Measurements from ENCODE around the gene OSCAR.

OSCAR gene

DNA sequence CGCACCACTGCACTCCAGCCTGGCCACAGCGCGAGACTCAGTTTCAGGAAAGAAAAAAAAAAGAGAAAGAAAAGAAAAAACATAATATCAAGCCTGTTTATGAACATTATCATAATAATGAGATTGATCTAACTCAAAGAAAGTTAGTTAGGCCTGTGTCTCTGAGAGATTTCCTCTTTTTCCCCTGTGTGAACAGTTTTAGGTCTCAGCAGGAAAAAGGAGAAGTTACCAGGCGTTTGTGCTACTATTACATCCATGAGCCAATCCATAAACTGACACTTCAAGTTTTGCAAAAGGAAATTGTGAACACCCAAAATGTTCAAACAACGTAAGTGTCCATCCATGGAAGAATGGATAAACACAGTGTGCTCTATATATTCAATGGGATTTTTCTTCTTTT, 23.3 kb downstream of the OSCAR start:
- TF ChIP-seq, protein P1, sequence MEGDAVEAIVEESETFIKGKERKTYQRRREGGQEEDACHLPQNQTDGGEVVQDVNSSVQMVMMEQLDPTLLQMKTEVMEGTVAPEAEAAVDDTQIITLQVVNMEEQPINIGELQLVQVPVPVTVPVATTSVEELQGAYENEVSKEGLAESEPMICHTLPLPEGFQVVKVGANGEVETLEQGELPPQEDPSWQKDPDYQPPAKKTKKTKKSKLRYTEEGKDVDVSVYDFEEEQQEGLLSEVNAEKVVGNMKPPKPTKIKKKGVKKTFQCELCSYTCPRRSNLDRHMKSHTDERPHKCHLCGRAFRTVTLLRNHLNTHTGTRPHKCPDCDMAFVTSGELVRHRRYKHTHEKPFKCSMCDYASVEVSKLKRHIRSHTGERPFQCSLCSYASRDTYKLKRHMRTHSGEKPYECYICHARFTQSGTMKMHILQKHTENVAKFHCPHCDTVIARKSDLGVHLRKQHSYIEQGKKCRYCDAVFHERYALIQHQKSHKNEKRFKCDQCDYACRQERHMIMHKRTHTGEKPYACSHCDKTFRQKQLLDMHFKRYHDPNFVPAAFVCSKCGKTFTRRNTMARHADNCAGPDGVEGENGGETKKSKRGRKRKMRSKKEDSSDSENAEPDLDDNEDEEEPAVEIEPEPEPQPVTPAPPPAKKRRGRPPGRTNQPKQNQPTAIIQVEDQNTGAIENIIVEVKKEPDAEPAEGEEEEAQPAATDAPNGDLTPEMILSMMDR (conservative IDR thresholded peaks at IDR 0.05; ENCODE audit: low read depth, low read length) = no peak
- H3K4me3 ChIP-seq (ENCODE audit: low read length) = no peak overlapping the region
- no peak for DNase-seq (ENCODE audit: low read depth)

GRCh38 chr19:54074851-54075250, 25.8 kb downstream of the OSCAR start:
- DNase-seq (ENCODE audit: low read depth) = no peak
- no peak overlapping the region for H3K4me3 ChIP-seq (ENCODE audit: low read length)
- TF ChIP-seq, protein P1 (conservative IDR thresholded peaks at IDR 0.05; ENCODE audit: low read depth, low read length) = no peak

DNA sequence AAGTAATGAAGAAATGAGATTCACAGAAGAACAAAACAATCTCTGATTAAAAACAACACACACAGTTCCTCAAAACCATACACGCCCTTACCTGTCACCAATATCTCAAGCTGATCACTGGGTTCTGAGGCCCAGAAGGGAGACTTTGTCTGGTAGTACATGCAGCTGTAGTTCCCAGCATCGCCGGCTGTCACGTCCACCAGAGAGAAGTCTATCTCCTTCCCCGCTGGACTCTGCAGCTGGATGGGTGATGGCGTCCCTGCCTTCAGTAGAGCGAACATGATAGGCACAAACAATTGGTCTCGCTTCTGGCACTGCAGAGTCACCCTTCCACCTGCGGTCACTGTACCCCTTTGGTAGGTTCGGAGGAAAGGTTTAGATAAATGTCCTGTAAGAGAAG, 26.8 kb downstream of the OSCAR start:
- no peak for DNase-seq (ENCODE audit: low read depth)
- TF ChIP-seq, protein P1 (conservative IDR thresholded peaks at IDR 0.05; ENCODE audit: low read depth, low read length) = no peak
- no peak overlapping the region for H3K4me3 ChIP-seq (ENCODE audit: low read length)

DNA sequence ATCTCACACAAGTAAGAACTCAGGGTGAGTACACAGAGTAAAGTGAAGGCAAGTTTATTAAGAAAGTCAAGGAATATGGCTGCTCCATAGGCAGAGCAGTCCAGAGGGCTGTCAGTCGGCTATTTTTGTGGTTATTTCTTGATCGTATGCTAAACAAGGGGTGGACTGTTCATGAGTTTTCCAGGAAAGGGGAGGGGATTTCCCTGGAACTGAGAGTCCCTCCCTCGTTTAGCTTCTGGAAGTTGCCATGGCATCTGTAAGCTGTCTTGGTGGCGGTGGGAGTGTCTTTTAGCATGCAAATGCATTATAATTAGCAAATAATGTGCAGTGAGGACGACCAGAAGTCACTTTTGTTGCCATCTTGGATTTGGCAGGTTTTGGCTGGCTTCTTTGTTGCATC, 31.1 kb downstream of the OSCAR start:
- H3K4me3 ChIP-seq (ENCODE audit: low read length) = no peak overlapping the region
- no peak for DNase-seq (ENCODE audit: low read depth)
- TF ChIP-seq, protein P1 (conservative IDR thresholded peaks at IDR 0.05; ENCODE audit: low read depth, low read length) = no peak

GRCh38 chr19:54063350-54064116, 37.1 kb downstream of the OSCAR start, which contains the start of gene VSTM1:
Gene VSTM1, minus strand, starts transcription at chr19:54063897. Its CDS starts 120 bp downstream, at chr19:54063777.
- DNase-seq (ENCODE audit: low read depth) = no peak
- no peak within 1 kb of the TSS for H3K4me3 ChIP-seq (ENCODE audit: low read length)
- TF ChIP-seq, protein P1 (conservative IDR thresholded peaks at IDR 0.05; ENCODE audit: low read depth, low read length) = no peak

GRCh38 chr19:54062643-54063042, 38.0 kb downstream of the OSCAR start:
- DNase-seq (ENCODE audit: low read depth) = no peak
- no peak overlapping the region for H3K4me3 ChIP-seq (ENCODE audit: low read length)
- TF ChIP-seq, protein P1 (conservative IDR thresholded peaks at IDR 0.05; ENCODE audit: low read depth, low read length) = no peak

GRCh38 chr19:54047616-54048015, 53.0 kb downstream of the OSCAR start:
- TF ChIP-seq, protein P1 (conservative IDR thresholded peaks at IDR 0.05; ENCODE audit: low read depth, low read length) = no peak
- no peak overlapping the region for H3K4me3 ChIP-seq (ENCODE audit: low read length)
- DNase-seq (ENCODE audit: low read depth) = no peak

Measured in retinal pigment epithelial cell (primary cell).